Colonic mucosa (tissue), 4 donors: ENCODE measurements around the gene CSMD2. TPM values are rescaled to one million over a fixed set of nuclear protein-coding genes. Genes with fewer than 3 reads are reported as not detected.

Experiments used
- DNase-seq: peaks from one replicate; pipeline ENCODE4 v3.0.0-alpha.2; 2020
- H3K27ac ChIP-seq: fragments of 200-600 bp; one replicate; pipeline ENCODE4 v1.8.0; 2021
- H3K27me3 ChIP-seq: fragments of 200-600 bp; one replicate; pipeline ENCODE4 v1.8.0; 2021
- H3K36me3 ChIP-seq: fragments of 200-600 bp; one replicate; pipeline ENCODE4 v1.8.0; 2021
- H3K4me1 ChIP-seq: fragments of 200-600 bp; one replicate; pipeline ENCODE4 v1.8.0; 2021; ENCODE audit warnings: mild to moderate bottlenecking
- H3K4me3 ChIP-seq: fragments of 200-600 bp; one replicate; pipeline ENCODE4 v1.8.0; 2021
- H3K9ac ChIP-seq, 2 donors: one replicate each; pipeline ENCODE4 v1.7.0; 2013; ENCODE audit warnings: control low read depth in 2 of 2, low read depth in 2 of 2, low read length in 2 of 2
- H3K9me3 ChIP-seq: fragments of 200-600 bp; one replicate; pipeline ENCODE4 v1.8.0; 2021
- intact Hi-C: fragments of 100-400 bp; cut with DNase I; formaldehyde crosslinking; loops from one replicate; pipeline ENCODE4 v1.14.1; 2022
- total RNA-seq, 2 donors: library from RNA; stranded (reverse); fragmentation: NEBNext Ultra II Directional in 1 of 2; extraction: Animal tissue kit (Norgen Biotek cat#: 25700) in 1 of 2; gene quantifications; one replicate each; pipeline ENCODE4 v1.2.1, GENCODE V29; 2021
- TF ChIP-seq, protein P1 (sequence below): fragments of 200-600 bp; IDR thresholded peaks from one replicate; pipeline ENCODE4 v1.8.0; 2022; ENCODE audit warnings: antibody characterized with exemption, mild to moderate bottlenecking
- donor health status: healthy.
- donor health status: DM: no; HTN: no; CAD: no.
- donor health status: DM: no; HTN: no; CAD: no.

Gene CSMD2
- total RNA-seq, 2 donors from 2014 or later, result 0.05 to 0.10 TPM

GRCh38 chr1:33899746-33900145, 265.3 kb downstream of the CSMD2 start:
- Histone ChIP-seq H3K4me1 (no peaks in the 10 kb centered on the region), H3K27ac (no peak overlapping the region), H3K4me3 (no peak overlapping the region), H3K9ac (no peak overlapping the region), H3K36me3 (no peaks in the 10 kb centered on the region), H3K9me3 (no peaks in the 10 kb centered on the region), H3K27me3 (no peaks in the 10 kb centered on the region)
- no peak for DNase-seq
- intact Hi-C loops, result no loop called here
- TF ChIP-seq, protein P1, sequence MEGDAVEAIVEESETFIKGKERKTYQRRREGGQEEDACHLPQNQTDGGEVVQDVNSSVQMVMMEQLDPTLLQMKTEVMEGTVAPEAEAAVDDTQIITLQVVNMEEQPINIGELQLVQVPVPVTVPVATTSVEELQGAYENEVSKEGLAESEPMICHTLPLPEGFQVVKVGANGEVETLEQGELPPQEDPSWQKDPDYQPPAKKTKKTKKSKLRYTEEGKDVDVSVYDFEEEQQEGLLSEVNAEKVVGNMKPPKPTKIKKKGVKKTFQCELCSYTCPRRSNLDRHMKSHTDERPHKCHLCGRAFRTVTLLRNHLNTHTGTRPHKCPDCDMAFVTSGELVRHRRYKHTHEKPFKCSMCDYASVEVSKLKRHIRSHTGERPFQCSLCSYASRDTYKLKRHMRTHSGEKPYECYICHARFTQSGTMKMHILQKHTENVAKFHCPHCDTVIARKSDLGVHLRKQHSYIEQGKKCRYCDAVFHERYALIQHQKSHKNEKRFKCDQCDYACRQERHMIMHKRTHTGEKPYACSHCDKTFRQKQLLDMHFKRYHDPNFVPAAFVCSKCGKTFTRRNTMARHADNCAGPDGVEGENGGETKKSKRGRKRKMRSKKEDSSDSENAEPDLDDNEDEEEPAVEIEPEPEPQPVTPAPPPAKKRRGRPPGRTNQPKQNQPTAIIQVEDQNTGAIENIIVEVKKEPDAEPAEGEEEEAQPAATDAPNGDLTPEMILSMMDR, result no peak

- TF ChIP-seq, protein P1, result no peak
- Histone ChIP-seq H3K36me3 (no peaks in the 10 kb centered on the region), H3K9ac (no peak overlapping the region), H3K4me3 (no peak overlapping the region), H3K27ac (no peak overlapping the region), H3K27me3 (no peaks in the 10 kb centered on the region), H3K4me1 (no peaks in the 10 kb centered on the region), H3K9me3 (no peaks in the 10 kb centered on the region)
- no peak for DNase-seq
- intact Hi-C loops, result no loop called here
These were observed 266.1 kb downstream of the CSMD2 start for GRCh38 chr1:33898881-33899280.

DNA sequence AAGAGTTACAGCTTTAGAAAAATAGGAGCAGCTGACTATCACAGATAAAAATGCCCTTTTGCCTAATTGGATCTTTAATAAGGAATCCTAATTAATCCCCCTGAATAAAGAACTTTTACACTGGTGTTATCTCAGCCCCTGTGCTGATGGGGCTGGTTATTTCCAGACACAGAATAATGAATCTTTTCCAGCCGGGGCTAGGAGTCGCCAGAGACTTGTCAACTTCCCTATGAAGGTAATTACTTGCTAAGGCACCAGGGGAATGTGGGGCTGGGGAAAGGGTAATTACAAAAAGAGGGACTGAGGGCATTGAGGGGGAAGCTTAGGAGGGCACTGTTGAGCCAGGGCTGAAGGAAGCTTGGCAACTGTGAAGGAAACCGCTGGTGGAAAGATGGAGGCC, 266.6 kb downstream of the CSMD2 start:
- DNase-seq, result no peak
- intact Hi-C loops, result no loop called here
- Histone ChIP-seq H3K27me3 (no peaks in the 10 kb centered on the region), H3K4me1 (no peaks in the 10 kb centered on the region), H3K9me3 (no peaks in the 10 kb centered on the region), H3K27ac (no peak overlapping the region), H3K36me3 (no peaks in the 10 kb centered on the region), H3K4me3 (no peak overlapping the region), H3K9ac (no peak overlapping the region)
- TF ChIP-seq, protein P1, result no peak

DNA sequence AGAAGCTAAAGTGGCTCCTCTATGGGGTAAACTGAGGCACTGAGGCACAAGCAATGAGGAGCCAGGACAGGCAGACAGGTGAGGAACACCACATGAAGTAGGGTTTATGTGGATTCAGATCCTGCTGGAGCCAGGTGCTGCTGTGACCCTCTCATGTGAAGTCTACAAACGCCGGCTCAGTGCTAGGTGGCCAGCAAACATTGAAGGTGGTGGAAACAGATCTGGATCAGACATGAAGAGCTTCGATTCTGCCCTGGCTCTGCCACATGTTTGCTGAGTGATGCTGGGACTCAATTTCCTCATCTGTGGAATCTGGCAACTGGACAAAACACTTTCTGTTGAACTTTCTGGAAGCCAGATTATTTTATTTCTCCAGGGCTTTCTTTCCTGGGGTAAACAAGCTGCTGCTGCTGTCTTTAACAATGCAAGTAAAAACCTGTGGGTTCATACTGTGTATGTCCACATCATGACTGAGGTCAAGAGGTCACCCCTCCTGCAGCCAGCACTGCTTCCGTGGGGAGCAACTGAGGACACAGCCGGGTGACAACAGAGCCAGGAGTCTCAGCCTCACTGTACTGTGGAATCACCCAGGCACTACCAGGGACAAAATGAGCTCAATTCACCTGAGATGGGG, 267.8 kb downstream of the CSMD2 start:
- TF ChIP-seq, protein P1, result no peak
- intact Hi-C loops, result no loop called here
- Histone ChIP-seq H3K4me1 (no peaks in the 10 kb centered on the region), H3K27me3 (no peaks in the 10 kb centered on the region), H3K9ac (no peak overlapping the region), H3K27ac (no peak overlapping the region), H3K36me3 (no peaks in the 10 kb centered on the region), H3K4me3 (no peak overlapping the region), H3K9me3 (no peaks in the 10 kb centered on the region)
- DNase-seq, result no peak

GRCh38 chr1:33895976-33896375, 269.1 kb downstream of the CSMD2 start:
- Histone ChIP-seq H3K9ac (no peak overlapping the region), H3K27ac (no peak overlapping the region), H3K4me1 (no peaks in the 10 kb centered on the region), H3K9me3 (no peaks in the 10 kb centered on the region), H3K4me3 (no peak overlapping the region), H3K36me3 (no peaks in the 10 kb centered on the region), H3K27me3 (no peaks in the 10 kb centered on the region)
- TF ChIP-seq, protein P1, result no peak
- intact Hi-C loops, result no loop called here
- DNase-seq, result no peak
